GM18520 (cell line): Measurements from ENCODE around the gene CRYBA1.
"Not testable (repeated sequence)": the region's sequence is repeated elsewhere in the genome, so short reads cannot be mapped to it uniquely, and the experiment has no call there.

ENCODE experiments used
- ATAC-seq: cut with Tn5 transposase; IDR thresholded peaks from one replicate; pipeline ENCODE4 v1.9.1; 2021; ENCODE audit not compliant: unreplicated experiment

The CRYBA1 gene

DNA sequence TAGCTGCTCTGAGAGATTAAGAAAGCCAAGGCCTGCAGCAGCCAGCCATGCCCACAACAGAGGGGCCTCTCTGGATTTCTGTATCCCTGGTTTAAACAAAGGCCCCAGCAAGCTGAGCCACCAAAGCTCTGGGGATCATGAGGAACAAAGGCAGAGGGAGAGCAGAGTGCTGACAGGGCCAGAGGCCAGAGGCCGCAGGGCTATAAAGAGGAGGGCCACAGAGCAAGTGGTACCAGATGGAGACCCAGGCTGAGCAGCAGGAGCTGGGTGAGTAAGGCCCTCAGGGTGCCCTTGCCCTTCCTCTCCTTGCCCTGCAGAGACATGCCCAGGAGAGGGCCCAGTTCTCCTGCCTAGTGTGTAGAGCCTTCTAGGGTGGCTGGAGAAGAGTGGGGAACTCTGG lies at the start of gene CRYBA1:
CRYBA1 (plus strand) TSS at position 232 of the 400 bp plus-strand sequence; CDS start at position 237, 5 bp downstream.
- no peak for ATAC-seq

- no peak for ATAC-seq
Measured at GRCh38 chr17:29197516-29198272, 49.0 kb upstream of the CRYBA1 start.

DNA sequence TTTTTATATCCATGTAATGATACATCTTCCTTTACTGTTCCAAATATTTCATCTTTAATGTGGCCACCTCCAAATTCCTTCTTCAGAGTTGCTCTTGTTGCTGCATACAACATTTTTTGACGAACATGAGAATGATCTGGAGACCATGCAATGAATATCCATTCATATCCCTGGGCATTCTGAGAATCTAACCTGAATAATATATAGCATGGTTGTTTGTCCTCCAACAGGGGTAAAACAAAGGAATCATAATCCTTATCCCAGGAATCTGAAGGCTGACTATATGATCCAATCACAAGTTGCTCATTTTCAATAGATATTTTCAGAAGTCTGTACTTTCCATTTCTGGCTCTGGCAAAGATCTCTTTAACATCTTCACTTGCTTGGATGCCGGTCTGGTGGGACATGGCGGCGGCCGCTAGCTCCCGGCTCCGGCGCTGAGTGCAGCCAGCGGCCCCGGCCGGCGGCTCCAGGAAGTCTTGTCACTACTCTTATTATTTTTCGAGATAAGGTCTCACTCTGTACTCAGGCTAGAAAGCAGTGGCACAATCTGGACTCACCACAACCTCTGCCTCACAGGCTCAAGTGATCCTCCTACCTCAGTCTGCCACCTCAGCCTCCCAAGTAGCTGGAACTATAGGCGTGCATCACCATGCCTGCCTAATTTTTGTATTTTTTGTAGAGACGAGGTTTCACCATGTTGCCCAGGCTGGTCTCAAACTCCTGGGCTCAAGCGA lies 42.4 kb upstream of the CRYBA1 start:
- ATAC-seq: not testable (repeated sequence)

GRCh38 chr17:29205047-29205446 lies 41.6 kb upstream of the CRYBA1 start:
- no peak for ATAC-seq

DNA sequence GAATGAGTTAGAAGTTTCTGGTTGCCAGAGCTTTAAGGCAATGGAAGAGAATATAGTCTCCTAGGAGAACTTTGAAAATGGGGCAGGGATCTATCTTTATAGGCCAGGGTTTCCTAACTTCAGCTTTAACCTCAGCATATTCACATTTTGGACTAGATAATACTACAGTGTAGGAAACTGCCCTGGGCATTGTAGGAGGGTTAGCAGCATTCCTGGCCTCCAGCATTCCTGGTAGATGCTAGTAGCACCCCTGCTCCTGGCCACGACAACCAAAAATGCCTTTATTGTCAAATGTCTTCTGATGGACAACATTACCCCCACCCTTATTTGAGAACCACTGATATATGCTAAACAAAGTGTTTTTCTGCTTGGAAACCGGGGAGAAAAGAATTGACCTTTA lies 38.7 kb upstream of the CRYBA1 start:
- no peak for ATAC-seq

DNA sequence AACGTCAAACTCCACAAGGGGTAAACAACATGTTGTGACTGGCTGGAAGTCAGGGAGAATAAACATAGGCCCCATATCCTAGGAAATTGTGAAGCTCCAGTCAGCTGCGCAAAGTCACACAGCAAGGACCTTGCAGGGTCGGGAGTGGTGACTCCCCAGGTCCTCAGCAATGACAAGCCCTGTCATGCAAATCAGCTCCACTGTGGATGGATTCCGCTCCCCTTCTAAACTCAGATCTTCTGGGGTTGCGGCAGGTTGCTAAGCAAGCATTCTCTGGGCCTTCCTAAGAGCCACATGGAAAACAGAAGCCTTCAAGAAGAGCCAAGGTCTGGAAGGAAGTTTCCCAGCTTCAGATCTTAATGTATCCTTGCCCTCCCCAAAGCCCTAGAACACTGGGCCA lies 37.6 kb upstream of the CRYBA1 start:
- ATAC-seq: no peak

GRCh38 chr17:29210879-29211278 lies 35.8 kb upstream of the CRYBA1 start:
- ATAC-seq: no peak

- no peak for ATAC-seq
Measured at GRCh38 chr17:29212094-29212631, 34.5 kb upstream of the CRYBA1 start.

GRCh38 chr17:29212681-29213121 lies 34.0 kb upstream of the CRYBA1 start:
- ATAC-seq: no peak

GRCh38 chr17:29214215-29215146 lies 32.2 kb upstream of the CRYBA1 start:
- no peak for ATAC-seq

GRCh38 chr17:29215174-29215573 lies 31.5 kb upstream of the CRYBA1 start:
- no peak for ATAC-seq

DNA sequence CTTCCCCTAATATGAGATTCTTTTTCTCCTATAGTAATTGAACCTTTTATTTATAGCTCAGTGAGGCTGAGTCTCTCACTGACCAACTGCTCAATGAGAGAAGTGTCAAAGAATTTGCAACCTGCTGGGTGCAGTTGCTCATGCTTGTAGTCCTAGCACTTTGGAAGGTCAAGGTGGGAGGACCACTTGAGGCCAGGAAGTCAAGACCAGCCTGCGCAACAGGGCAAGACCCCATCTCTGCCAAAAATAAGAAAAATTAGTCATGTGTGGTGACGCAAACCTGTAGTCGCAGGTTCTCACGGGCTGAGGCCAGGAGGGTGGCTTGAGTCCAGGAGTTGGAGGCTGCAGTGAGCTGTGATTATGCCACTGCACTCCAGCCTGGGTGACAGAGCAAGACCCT lies 30.9 kb upstream of the CRYBA1 start:
- no peak for ATAC-seq

DNA sequence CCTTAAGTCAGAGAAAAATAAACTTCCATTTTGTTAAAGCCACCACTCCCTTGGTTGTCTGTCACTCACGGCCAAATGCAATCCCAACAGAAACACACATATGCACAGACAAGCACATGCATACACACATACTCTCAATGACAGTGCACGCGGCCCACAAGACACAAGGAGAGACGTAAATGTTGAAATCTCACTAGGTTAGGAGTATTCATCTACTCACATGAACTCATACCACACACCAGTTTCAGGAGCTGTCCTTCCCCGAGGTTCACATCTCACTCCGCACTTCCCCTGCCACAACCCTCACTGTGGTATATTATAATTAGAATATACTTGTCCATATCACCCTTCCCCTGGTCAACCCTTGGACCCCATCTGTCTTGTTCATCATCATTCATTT lies 30.5 kb upstream of the CRYBA1 start:
- ATAC-seq: no peak

GRCh38 chr17:29216856-29217255 lies 29.8 kb upstream of the CRYBA1 start:
- no peak for ATAC-seq

DNA sequence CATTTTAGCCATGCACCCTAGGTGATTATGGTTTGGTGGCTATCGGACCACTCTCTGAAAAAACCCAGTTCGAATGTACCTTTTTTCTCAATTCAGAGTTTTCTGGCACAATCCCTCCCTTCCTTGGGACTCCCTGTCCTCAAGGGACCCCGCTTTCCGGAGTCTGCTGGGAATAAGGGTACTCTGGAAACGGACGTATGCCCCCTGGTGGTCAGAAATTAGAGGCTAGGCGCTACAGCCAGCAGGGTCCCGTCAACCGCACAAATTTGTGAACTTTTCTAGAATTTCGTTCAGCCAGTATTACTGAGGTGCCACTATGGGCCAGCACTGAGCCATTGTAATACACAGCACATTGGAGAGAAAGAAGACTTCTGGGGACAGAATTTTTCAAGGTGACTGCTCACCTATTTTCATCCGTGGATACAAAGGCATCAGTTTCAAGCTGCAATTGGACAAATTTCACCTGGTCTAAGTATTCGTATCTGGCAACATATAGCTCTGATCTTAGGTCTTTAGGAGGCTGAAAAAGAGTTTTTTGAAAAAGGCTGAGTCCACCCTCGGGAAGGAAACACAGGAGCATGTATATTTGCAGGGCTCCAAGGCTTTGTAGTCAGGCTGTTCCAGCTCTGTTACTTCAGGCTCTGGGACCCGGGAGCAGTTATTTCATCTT lies 27.1 kb upstream of the CRYBA1 start:
- no peak for ATAC-seq

- not testable (repeated sequence) for ATAC-seq
Measured at GRCh38 chr17:29221338-29221737, 25.3 kb upstream of the CRYBA1 start.

DNA sequence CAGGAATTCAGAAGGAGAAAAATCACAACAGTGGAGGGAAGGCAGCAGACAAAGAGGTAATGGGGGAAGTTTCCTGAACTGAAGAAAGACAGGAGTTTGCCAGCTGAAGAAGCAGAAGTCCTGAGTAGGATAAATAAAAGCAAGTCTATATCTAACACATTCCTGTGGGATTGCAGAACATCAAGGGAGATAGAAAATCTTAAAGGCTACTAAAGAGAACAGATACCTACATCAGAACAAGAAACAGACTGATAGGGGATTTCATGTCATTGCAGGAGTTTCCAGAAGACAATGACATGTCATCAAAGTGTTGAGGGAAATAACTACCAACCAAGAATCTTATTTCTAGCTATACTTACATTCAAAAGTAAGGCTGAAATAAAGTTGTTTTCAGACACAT lies 21.3 kb upstream of the CRYBA1 start:
- no peak for ATAC-seq

DNA sequence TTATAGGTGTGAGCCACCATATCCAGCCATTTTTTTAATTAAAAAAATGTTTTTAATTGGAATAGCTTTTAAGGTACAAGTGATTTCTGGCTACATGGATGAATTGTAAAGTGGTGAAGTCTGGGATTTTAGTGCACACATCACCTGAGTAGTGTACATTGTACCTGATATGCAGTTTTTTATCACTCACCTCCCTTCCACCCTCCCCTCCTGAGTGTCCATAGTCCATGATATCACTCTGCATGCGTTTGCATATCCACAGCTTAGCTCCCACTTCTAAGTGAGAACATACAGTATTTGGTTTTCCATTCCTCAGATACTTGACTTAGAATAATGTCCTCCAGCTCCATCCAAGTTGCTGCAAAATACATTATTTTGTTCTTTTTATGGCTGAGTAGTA lies 13.4 kb upstream of the CRYBA1 start:
- ATAC-seq: no peak

DNA sequence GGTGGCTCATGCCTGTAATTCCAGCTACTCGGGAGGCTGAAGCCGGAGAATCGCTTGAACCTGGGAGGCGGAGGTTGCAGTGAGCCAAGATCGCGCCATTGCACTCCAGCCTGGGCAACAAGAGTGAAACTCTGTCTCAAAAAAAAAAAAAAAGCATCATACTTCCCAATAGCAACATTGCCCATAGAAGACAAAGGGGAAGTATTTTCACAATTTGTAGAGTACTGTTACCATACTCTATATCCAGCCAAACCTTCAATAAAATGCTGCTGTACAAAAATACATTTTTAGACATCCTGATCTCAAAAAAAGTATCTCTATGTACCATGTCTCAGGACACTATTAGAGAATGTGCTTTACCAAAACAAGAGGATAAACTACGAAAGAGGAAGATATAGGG lies 11.7 kb upstream of the CRYBA1 start:
- ATAC-seq: not testable (repeated sequence)

DNA sequence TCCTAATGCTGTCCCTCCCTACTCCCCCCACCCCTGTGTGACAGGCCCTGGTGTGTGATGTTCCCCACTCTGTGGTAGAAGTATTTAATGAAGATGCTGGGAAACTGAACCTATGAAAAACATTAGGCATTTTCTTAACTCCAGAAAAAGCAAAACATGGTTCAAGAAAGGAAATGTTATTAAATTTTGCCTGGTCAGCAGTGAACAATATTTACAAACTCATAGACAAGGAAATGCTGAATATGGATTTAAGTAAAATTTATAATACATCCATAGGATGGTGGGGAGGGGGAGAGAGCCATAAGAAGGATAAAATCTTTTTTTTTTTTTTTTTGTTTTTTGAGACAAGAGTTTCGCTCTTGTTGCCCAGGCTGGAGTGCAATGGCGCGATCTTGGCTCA lies 10.8 kb upstream of the CRYBA1 start:
- ATAC-seq: no peak
